ENCODE data around the gene SLC5A1. TPM values are rescaled to one million over a fixed set of nuclear protein-coding genes. Genes with fewer than 3 reads are reported as not detected.

Gene SLC5A1
- total and polyA plus RNA-seq, 3 donors from 2014 or later = 3.5 to 4.8 (median 4.0) TPM

GRCh38 chr22:32075997-32076760 is 33.1 kb downstream of the SLC5A1 start:
- Histone ChIP-seq H3K4me3 (no peak overlapping the region), H3K36me3 (ENCODE audit: low read depth, missing control alignments) (no peaks in the 10 kb centered on the region), H3K27ac (no peak overlapping the region), H3K27me3 (no peaks in the 10 kb centered on the region), H3K9me3 (no peaks in the 10 kb centered on the region), H3K4me1 (peaks cover 8% of the 10 kb centered on the region)
- TF ChIP-seq, protein P1, sequence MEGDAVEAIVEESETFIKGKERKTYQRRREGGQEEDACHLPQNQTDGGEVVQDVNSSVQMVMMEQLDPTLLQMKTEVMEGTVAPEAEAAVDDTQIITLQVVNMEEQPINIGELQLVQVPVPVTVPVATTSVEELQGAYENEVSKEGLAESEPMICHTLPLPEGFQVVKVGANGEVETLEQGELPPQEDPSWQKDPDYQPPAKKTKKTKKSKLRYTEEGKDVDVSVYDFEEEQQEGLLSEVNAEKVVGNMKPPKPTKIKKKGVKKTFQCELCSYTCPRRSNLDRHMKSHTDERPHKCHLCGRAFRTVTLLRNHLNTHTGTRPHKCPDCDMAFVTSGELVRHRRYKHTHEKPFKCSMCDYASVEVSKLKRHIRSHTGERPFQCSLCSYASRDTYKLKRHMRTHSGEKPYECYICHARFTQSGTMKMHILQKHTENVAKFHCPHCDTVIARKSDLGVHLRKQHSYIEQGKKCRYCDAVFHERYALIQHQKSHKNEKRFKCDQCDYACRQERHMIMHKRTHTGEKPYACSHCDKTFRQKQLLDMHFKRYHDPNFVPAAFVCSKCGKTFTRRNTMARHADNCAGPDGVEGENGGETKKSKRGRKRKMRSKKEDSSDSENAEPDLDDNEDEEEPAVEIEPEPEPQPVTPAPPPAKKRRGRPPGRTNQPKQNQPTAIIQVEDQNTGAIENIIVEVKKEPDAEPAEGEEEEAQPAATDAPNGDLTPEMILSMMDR (IDR thresholded peaks at IDR 0.05) = no peak
- TF ChIP-seq POLR2A (IDR thresholded peaks at IDR 0.05) = no peak
- WGBS, 2 donors = 76 to 81% methylated on average over 10 of the region's 10 CpGs
- DNase-seq = no peak
- intact Hi-C loops (cut with DNase I; ENCODE audit: low total_unique reads) = loop anchor here (5.0 kb wide), 1 partner anchor 1376 kb away; no protein-coding TSS in a partner anchor

DNA sequence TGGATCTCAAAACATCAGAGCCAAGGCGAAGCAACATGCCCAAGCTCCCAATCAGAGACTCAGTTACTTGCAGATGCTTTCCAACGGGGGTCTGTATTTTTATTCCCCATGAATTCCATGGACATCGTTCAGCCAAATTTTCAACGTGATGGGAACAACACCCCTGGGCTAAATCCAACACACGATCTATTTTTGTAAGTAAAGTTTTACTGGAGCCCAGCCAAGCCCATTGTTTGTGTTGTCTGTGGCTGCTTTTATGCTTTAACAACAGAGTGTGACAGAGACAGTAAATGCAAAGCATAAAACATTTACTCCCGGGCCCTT is 33.7 kb downstream of the SLC5A1 start:
- no peak for DNase-seq
- WGBS, 2 donors = 40 to 41% methylated on average over 6 of the region's 6 CpGs
- Histone ChIP-seq H3K4me1 (peaks cover 8% of the 10 kb centered on the region), H3K27ac (no peak overlapping the region), H3K27me3 (no peaks in the 10 kb centered on the region), H3K4me3 (no peak overlapping the region), H3K9me3 (no peaks in the 10 kb centered on the region), H3K36me3 (ENCODE audit: low read depth, missing control alignments) (no peaks in the 10 kb centered on the region)
- intact Hi-C loops (cut with DNase I; ENCODE audit: low total_unique reads) = loop anchor here (5.0 kb wide), 1 partner anchor 1376 kb away; no protein-coding TSS in a partner anchor
- no peak for TF ChIP-seq POLR2A (IDR thresholded peaks at IDR 0.05)
- TF ChIP-seq, protein P1 (IDR thresholded peaks at IDR 0.05) = no peak

GRCh38 chr22:32077151-32077550 is 34.1 kb downstream of the SLC5A1 start:
- peaks cover 8% of the 10 kb centered on the region for H3K4me1 ChIP-seq
- intact Hi-C loops (cut with DNase I; ENCODE audit: low total_unique reads) = loop anchor here (5.0 kb wide), 1 partner anchor 1375 kb away; no protein-coding TSS in a partner anchor
- H3K27ac ChIP-seq = no peak overlapping the region
- no peak overlapping the region for H3K4me3 ChIP-seq
- TF ChIP-seq, protein P1 (IDR thresholded peaks at IDR 0.05) = no peak
- no peak for TF ChIP-seq POLR2A (IDR thresholded peaks at IDR 0.05)
- DNase-seq = no peak
- 71 to 76% methylated on average over 1 of the region's 1 CpG for WGBS, 2 donors
- no peaks in the 10 kb centered on the region for H3K27me3 ChIP-seq
- no peaks in the 10 kb centered on the region for H3K36me3 ChIP-seq (ENCODE audit: low read depth, missing control alignments)
- no peaks in the 10 kb centered on the region for H3K9me3 ChIP-seq

GRCh38 chr22:32079130-32080089 is 36.3 kb downstream of the SLC5A1 start:
- H3K4me3 ChIP-seq = no peak overlapping the region
- DNase-seq = peak; percentile 34

More at GRCh38 chr22:32079130-32080089, 36.3 kb downstream of the SLC5A1 start:
- Histone ChIP-seq H3K27ac (no peak overlapping the region), H3K9me3 (no peaks in the 10 kb centered on the region), H3K27me3 (no peaks in the 10 kb centered on the region), H3K36me3 (ENCODE audit: low read depth, missing control alignments) (no peaks in the 10 kb centered on the region), H3K4me1 (peaks cover 8% of the 10 kb centered on the region)
- intact Hi-C loops (cut with DNase I; ENCODE audit: low total_unique reads) = loop anchor here (5.0 kb wide), 1 partner anchor 1373 kb away; no protein-coding TSS in a partner anchor
- no peak for TF ChIP-seq POLR2A (IDR thresholded peaks at IDR 0.05)
- TF ChIP-seq, protein P1 (IDR thresholded peaks at IDR 0.05) = no peak
- WGBS, 2 donors = 49 to 51% methylated on average over 7 of the region's 7 CpGs
